HG03521 (cell line): ENCODE measurements around the gene BIN1.

ENCODE experiments used
- ATAC-seq: cut with Tn5 transposase; IDR thresholded peaks from one replicate; pipeline ENCODE4 v1.9.1; 2021; ENCODE audit warnings: mild to moderate bottlenecking, moderate library complexity; ENCODE audit not compliant: unreplicated experiment

BIN1 gene, protein sequence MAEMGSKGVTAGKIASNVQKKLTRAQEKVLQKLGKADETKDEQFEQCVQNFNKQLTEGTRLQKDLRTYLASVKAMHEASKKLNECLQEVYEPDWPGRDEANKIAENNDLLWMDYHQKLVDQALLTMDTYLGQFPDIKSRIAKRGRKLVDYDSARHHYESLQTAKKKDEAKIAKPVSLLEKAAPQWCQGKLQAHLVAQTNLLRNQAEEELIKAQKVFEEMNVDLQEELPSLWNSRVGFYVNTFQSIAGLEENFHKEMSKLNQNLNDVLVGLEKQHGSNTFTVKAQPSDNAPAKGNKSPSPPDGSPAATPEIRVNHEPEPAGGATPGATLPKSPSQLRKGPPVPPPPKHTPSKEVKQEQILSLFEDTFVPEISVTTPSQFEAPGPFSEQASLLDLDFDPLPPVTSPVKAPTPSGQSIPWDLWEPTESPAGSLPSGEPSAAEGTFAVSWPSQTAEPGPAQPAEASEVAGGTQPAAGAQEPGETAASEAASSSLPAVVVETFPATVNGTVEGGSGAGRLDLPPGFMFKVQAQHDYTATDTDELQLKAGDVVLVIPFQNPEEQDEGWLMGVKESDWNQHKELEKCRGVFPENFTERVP

GRCh38 chr2:127106991-127107621 is at the start of gene BIN1:
BIN1 (minus strand) TSS chr2:127107154; CDS start chr2:127106943, 211 bp downstream.
- peak; percentile 81 for ATAC-seq

- ATAC-seq = no peak
Observed at GRCh38 chr2:127155947-127156346, 49.0 kb upstream of the BIN1 start.

GRCh38 chr2:127155028-127155581 is 48.2 kb upstream of the BIN1 start:
- no peak for ATAC-seq

- ATAC-seq = no peak
Observed at GRCh38 chr2:127154396-127154795, 47.4 kb upstream of the BIN1 start.

GRCh38 chr2:127153691-127154158 is 46.8 kb upstream of the BIN1 start:
- no peak for ATAC-seq

DNA sequence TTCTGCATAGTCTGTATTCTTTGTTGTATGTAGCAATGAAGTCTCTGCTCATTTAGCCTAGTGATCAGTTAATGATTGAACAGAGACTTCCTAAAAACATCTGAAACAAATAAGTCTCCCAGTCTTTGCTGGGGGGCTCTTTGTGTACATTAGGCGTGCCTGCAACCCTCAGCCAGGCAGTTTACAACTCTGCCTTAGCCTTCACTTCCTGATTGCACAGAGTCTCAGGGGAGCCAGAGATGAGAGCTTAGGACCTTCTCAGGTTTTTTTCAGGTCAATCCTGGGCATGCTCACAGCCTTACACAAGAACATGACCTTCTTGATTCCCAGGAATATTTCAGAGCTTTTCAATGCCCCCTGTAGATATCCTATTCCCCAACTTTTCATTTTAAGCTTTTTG is 44.0 kb upstream of the BIN1 start:
- ATAC-seq = no peak

GRCh38 chr2:127149384-127149783 is 42.4 kb upstream of the BIN1 start:
- no peak for ATAC-seq

DNA sequence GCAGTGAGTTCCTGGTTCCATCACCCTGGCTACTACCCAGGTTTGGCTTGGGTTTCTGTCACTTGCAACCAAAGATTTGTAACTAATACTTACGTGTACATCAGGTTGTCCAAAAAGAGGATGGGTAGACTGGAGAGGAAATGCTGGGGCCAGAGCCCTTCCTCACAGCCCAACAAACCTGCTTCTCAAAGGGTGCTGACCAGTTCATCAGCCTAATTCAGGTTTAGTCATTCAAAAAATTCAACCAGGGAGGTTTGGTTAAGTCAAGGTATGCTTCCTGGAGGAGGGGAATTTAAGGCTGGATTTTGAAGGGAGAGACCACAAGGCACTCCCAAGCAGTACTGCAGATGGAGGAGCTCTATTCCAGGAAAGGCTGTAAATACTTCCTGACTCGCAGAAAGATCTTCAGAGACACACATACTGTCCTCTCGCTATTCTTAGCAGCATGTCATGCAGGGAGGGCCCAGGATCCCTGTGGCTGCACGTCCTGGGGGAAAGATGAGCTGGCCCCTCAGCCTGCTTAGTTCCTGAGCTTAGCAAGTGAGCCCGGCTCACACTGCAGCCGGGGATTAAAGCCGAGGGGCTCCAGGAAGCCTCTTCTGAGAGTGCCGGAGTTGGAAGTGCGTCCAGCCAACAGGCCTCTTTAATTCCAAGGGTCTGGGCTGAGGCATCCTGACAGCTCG is 40.0 kb upstream of the BIN1 start:
- no peak for ATAC-seq

- no peak for ATAC-seq
Observed at GRCh38 chr2:127146071-127146725, 39.2 kb upstream of the BIN1 start.

DNA sequence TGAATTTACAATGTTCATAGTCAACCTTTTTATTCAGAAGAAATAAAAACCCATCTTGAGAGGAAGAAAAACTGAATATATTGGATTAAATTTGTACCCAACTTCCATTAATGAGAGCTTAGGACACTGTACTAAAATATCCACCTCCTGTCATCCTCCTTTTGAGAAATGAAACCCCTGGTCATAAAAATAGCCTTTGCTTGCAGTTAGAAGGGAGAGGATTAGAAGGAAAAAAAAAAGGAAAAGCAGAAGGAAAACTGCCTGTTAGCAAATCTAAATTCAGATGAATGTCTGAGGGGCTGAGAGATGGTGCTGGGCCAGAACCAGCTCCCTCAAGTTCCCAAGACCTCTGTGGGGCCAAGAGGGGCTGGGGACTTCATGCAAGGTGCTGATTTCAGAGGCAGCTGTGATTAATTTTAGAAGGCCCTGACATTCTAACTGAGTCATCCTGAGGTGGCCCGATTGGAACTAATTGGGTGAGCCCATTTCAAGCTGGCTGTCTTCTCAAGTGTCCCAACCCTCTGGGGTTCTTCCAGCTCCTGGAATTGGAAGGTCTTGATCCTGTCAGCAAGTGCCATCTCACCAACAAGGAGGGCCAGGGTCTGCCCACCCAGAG is 38.4 kb upstream of the BIN1 start:
- ATAC-seq = no peak

DNA sequence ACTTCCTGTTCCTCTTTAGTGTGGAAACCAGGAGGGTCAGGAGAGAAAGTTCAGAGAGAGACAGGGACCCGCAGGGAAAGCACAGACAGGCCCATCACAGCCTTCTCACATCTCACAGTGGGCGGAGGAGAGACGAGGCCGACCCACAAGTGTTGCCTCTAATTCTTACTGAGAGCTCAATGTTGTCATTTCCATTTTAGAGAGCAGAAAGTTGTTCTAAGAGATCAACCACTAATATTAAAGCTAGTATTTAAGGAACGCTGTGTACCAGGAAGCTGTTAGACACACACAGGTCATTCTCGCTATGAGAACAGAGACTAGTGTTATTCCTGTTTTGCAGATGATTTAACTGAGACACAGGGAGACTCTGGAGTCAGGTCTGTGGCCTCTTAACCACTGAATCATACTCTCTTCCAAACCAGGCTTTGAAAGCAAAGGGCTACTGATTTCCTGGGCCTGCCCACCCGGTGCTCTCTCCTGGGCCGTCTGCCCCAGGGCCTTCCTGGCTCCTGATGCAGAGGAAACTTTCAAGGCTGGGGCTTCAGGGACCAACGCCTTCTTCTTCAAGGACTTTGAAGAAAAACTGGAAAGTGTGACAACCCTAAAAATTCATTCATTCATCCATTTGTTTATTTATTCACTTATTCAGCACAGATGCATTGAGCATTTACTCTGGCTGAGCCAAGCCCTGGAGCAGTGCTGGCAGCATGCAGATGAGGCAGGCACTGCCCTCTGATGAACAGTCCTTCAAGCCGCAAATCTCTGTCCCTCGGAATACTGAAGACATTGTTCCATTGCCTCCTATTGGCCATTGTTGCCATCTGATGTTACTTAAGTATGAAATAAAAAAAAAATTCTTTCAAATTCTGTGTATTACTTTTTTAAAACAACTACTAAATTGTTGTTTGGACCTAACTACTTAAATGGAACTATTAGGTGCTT is 37.2 kb upstream of the BIN1 start:
- ATAC-seq = no peak

GRCh38 chr2:127142663-127143630 is 36.0 kb upstream of the BIN1 start:
- ATAC-seq = no peak

GRCh38 chr2:127140538-127140937 is 33.6 kb upstream of the BIN1 start:
- ATAC-seq = no peak

GRCh38 chr2:127139766-127140165 is 32.8 kb upstream of the BIN1 start:
- no peak for ATAC-seq

- no peak for ATAC-seq
Observed at GRCh38 chr2:127138281-127138680, 31.3 kb upstream of the BIN1 start.

DNA sequence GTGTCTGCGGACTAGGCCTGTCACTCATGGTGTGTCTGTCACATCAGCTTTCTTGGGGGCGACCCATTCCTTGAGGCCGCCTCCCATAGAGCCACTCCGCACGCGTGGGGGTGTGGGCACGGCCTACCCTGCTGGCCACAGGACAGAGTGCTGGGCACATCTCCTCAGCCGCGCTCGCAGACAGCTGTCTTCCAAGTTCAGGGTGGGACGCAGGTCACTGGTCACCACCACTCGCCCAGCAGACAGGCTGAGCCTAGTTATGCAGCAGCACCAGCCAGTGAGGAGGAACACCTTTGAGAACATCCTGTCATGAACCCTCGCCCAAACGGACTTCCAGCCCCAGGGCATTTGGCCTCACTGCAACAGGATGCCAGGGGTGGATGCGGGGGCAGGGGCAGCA is 30.8 kb upstream of the BIN1 start:
- ATAC-seq = no peak

- ATAC-seq = no peak
Observed at GRCh38 chr2:127137225-127137624, 30.3 kb upstream of the BIN1 start.
